HG03159 (cell line): ENCODE results near the gene CDH23.

ENCODE experiments used
- ATAC-seq: cut with Tn5 transposase; IDR thresholded peaks from one replicate; pipeline ENCODE4 v1.9.1; 2021; ENCODE audit warnings: mild to moderate bottlenecking, moderate library complexity; ENCODE audit not compliant: unreplicated experiment

Gene CDH23

GRCh38 chr10:71462062-71462935 is 65.6 kb downstream of the CDH23 start:
- ATAC-seq, result no peak

GRCh38 chr10:71463111-71463510 is 66.4 kb downstream of the CDH23 start:
- no peak for ATAC-seq

- no peak for ATAC-seq
Observed at GRCh38 chr10:71465551-71466252, 69.0 kb downstream of the CDH23 start.

GRCh38 chr10:71466330-71466729 is 69.6 kb downstream of the CDH23 start:
- no peak for ATAC-seq

GRCh38 chr10:71467161-71467560 is 70.4 kb downstream of the CDH23 start:
- no peak for ATAC-seq

- ATAC-seq, result no peak
Observed at GRCh38 chr10:71467569-71468362, 71.0 kb downstream of the CDH23 start.

- no peak for ATAC-seq
Observed at GRCh38 chr10:71468363-71469094, 71.8 kb downstream of the CDH23 start.

GRCh38 chr10:71471006-71471405 is 74.3 kb downstream of the CDH23 start:
- ATAC-seq, result no peak

- ATAC-seq, result no peak
Observed at GRCh38 chr10:71471957-71472365, 75.2 kb downstream of the CDH23 start.

- no peak for ATAC-seq
Observed at GRCh38 chr10:71472466-71472865, 75.7 kb downstream of the CDH23 start.

- ATAC-seq, result no peak
Observed at GRCh38 chr10:71472912-71473311, 76.2 kb downstream of the CDH23 start.

- no peak for ATAC-seq
Observed at GRCh38 chr10:71473671-71474599, 77.2 kb downstream of the CDH23 start.

- no peak for ATAC-seq
Observed at GRCh38 chr10:71474702-71475242, 78.1 kb downstream of the CDH23 start.

GRCh38 chr10:71475243-71475871 is 78.6 kb downstream of the CDH23 start:
- ATAC-seq, result no peak

- no peak for ATAC-seq
Observed at GRCh38 chr10:71476228-71477011, 79.7 kb downstream of the CDH23 start.

- ATAC-seq, result no peak
Observed at GRCh38 chr10:71478173-71478572, 81.5 kb downstream of the CDH23 start.

- ATAC-seq, result no peak
Observed at GRCh38 chr10:71478813-71479365, 82.2 kb downstream of the CDH23 start.

GRCh38 chr10:71479831-71480230 is 83.1 kb downstream of the CDH23 start:
- no peak for ATAC-seq
